HEK293T (cell line): ENCODE data around the gene CCNT1.

ENCODE experiments used
- ARNT ChIP-seq: fragments of 450-650 bp; IDR thresholded peaks from 2 replicates; pipeline ENCODE4 v1.6.1; 2017; ENCODE audit warnings: mild to moderate bottlenecking
- BHLHE40 ChIP-seq: fragments of 450-650 bp; IDR thresholded peaks from 2 replicates; pipeline ENCODE4 v1.6.1; 2016; ENCODE audit warnings: mild to moderate bottlenecking, moderate library complexity, borderline replicate concordance
- CTBP1 ChIP-seq: fragments of 450-650 bp; IDR thresholded peaks from 2 replicates; pipeline ENCODE4 v1.6.1; 2016; ENCODE audit warnings: borderline replicate concordance
- ELF4 ChIP-seq: fragments of 450-650 bp; IDR thresholded peaks from 2 replicates; pipeline ENCODE4 v1.6.1; 2017; ENCODE audit warnings: antibody characterized with exemption
- FOXA1 ChIP-seq: fragments of 450-650 bp; IDR thresholded peaks from 2 replicates; pipeline ENCODE4 v1.6.1; 2016; ENCODE audit warnings: mild to moderate bottlenecking
- FOXM1 ChIP-seq: fragments of 450-650 bp; IDR thresholded peaks from 2 replicates; pipeline ENCODE4 v1.6.1; 2017; ENCODE audit warnings: mild to moderate bottlenecking, borderline replicate concordance
- HDGF ChIP-seq: fragments of 450-650 bp; IDR thresholded peaks from 2 replicates; pipeline ENCODE4 v1.6.1; 2017; ENCODE audit warnings: antibody characterized with exemption, borderline replicate concordance
- SP1 ChIP-seq: fragments of 450-650 bp; IDR thresholded peaks from 2 replicates; pipeline ENCODE4 v1.6.1; 2017
- TARDBP ChIP-seq: fragments of 450-650 bp; IDR thresholded peaks from 2 replicates; pipeline ENCODE4 v1.6.1; 2016
- ZNF384 ChIP-seq: fragments of 450-650 bp; IDR thresholded peaks from 2 replicates; pipeline ENCODE4 v1.6.1; 2016

DNA sequence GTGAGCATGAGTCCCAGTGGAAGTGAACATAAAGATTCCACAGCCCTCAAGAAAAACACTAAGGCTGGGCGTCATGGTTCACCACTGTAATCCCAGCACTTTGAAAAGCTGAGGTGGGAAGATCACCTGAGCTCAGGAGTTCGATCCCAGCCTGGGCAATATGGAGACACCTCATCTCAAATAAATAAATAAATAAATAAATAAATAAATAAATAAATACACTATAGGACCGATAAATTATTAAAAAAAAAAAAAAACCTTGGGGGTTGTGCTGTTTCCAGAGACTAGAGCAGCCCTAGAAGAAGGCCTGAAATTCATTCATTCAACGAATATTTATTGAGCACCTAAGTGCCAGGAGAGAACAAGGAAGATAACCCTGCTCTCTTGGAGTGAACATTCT is 33.0 kb downstream of the CCNT1 start:
- no peak for TF ChIP-seq ARNT
- TF ChIP-seq HDGF, result no peak
- no peak for TF ChIP-seq FOXM1
- no peak for TF ChIP-seq BHLHE40
- no peak for TF ChIP-seq ZNF384
- no peak for TF ChIP-seq SP1
- no peak for TF ChIP-seq ELF4
- TF ChIP-seq TARDBP, result no peak
- no peak for TF ChIP-seq CTBP1
- no peak for TF ChIP-seq FOXA1
